UCSD-AML1 (cell line): ENCODE results near the gene NLRP7.
"Not testable (repeated sequence)": the region's sequence is repeated elsewhere in the genome, so short reads cannot be mapped to it uniquely, and the experiment has no call there.

ENCODE experiments used
- DNase-seq: peaks from one replicate; lab custom pipeline; 2025; ENCODE audit not compliant: unreplicated experiment; lab: John Stamatoyannopoulos, UW

The NLRP7 gene

DNA sequence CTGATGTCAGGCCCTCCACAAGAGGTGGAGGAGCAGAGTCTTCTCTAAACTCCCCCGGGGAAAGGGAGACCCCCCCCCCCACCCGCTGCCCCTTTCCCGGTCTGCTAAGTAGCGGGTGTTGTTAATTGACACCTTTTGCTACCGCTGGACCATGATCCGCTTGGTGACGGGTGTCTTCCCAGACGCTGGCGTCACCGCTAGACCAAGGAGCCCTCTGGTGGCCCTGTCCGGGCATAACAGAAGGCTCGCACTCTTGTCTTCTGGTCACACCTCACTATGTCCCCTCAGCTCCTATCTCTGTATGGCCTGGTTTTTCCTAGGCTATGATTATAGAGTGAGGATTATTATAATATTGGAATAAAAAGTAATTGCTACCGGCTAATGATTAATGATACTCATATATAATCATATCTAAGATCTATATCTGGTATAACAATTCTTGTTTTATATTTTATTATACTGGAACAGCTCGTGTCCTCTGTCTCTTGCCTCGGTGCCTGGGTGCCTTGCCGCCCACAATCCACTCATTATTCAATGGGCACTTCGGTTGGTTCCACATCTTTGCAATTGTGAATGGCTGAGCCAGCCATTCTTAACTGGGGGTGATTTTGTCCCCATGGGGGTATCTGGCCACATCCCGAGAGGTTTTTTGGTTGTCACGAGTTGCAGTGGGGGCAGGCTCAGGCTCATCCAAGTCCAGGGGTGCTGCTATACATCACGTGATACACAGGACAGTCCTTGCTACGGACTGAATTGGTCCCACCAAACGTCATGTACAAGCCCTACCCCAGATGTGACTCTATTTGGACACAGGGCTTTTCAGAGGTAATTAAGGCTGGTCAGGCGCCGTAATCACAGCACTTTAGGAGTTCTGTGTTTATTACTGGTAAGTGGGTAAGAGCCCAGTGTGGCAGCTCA is 27.4 kb downstream of the NLRP7 start:
- DNase-seq, result not testable (repeated sequence)

DNA sequence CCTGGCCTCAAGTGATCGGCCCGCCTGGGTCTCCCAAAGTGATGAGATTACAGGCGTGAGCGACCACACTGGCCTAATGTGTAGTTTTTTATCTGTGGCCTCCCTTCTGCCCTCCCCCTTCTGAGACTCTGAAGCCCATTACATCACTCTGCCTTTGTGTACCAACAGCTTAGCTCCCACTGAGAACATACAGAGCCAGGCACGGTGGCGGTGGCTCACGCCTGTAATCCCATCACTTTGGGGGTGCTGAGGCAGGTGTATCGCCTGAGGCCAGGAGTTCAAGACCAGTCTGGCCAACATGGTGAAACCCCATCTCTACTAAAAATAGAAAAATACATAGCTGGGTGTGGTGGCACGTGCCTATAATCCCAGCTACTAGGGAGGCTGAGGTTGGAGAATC is 28.8 kb downstream of the NLRP7 start:
- no peak for DNase-seq

DNA sequence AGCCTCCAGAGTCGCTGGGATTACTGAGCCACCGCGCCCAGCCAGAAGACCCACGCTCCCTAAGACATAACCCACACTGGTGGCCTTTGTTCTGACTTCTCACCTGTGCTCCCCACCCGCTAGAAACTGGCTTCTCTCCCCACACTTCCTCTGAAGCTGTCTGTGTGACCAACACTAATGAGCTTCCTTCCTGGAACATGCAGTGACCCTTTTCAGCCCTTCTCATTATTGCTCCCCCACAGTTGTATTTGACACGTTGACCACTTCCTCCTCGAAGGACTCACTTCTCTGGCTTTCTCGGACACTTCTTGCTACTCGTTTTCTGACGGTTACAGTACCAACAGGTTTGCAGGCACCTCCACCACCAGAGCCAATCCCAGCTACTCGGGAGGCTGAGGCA is 30.5 kb downstream of the NLRP7 start:
- peak; percentile 28 for DNase-seq

- DNase-seq, result not testable (repeated sequence)
These were observed 39.4 kb downstream of the NLRP7 start for GRCh38 chr19:54907899-54908298.

GRCh38 chr19:54906819-54907218 is 40.5 kb downstream of the NLRP7 start:
- DNase-seq, result no peak

- no peak for DNase-seq
These were observed 41.4 kb downstream of the NLRP7 start, which contains the start of gene NCR1 for GRCh38 chr19:54905803-54906511. Gene NCR1 (plus strand): TSS chr19:54906148. CDS start chr19:54906188, 40 bp downstream.

DNA sequence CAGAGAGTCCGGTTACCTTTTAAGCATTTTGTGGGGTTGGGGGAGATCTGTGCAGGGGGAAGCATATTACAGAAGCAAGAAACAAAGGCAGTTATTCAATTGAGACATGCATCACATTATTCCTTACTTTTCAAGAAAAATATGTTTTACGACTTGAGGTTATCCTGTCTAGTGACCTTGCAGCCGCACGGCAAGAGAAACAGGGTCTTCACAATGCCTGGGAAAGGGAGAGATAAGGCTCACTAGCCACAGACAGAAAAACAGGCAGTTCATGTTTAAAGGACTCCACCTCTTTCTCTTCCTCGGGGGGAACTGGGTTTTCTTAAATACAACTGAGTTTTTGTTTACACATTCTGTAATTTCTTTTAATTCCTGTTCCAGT is 41.9 kb downstream of the NLRP7 start:
- no peak for DNase-seq

DNA sequence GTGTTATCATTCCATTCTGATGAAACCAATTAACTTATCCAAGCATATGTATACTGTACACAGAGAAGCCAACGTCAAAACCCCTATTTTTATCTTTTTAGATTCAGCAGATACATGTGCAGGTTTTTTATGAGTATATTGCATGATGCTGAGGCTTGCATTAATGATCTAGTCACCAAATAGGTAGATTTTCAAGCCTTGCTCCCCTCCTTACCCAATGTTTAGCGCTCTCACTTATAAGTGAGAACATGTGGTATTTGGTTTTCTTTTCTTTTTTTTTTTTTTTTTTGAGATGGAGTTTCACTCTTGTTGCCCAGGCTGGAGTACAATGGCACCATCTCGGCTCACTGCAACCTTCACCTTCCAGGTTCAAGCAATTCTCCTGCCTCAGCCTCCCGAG is 43.1 kb downstream of the NLRP7 start:
- not testable (repeated sequence) for DNase-seq

DNA sequence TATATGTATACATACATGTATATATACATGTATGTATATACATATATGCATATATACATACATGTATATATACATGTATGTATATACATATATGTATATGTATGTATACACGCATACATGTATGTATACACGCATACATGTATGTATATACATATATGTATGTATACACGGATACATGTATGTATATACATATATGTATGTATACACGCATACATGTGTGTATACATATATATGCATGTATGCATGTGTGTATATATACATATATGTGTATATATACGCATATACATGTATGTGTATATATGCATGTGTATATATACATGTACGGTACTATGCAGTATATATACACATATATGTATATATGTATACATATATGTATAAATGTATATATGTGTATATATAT is 44.0 kb downstream of the NLRP7 start:
- no peak for DNase-seq

DNA sequence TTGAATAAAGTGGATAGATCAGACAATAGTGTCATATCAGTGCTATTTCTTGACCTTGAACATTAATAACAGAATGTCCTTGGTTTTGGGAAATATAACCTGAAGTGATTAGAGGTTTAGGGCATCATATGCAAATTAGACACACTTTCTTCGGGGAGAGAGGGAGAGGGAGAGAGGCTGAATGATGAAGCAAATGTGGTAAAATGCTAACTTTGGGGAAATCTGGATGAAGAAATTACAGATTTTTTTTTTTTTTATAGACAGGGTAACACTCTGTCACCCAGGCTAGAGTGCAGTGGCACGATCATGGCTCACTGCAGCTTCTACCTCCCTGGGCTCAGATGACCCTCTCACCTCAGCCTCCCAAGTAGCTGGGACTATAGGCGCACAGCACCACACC is 45.3 kb downstream of the NLRP7 start:
- DNase-seq, result no peak

DNA sequence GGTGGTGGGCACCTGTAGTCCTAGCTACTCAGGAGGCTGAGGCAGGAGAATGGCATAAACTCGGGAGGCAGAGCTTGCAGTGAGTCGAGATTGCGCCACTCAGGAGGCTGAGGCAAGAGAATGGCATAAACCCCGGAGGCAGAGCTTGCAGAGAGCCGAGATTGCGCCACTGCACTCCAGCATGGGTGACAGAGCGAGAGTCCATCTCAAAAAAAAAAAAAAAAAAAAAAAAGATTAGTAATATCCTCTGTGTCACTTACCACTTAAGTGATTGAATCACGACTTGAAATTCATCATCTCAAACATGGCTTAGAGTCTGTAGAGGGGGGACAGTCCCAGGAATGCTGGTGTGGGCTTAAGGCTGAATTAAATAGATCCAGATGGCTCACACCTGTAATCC is 46.2 kb downstream of the NLRP7 start:
- not testable (repeated sequence) for DNase-seq

- not testable (repeated sequence) for DNase-seq
These were observed 47.7 kb downstream of the NLRP7 start for GRCh38 chr19:54899646-54900045.

DNA sequence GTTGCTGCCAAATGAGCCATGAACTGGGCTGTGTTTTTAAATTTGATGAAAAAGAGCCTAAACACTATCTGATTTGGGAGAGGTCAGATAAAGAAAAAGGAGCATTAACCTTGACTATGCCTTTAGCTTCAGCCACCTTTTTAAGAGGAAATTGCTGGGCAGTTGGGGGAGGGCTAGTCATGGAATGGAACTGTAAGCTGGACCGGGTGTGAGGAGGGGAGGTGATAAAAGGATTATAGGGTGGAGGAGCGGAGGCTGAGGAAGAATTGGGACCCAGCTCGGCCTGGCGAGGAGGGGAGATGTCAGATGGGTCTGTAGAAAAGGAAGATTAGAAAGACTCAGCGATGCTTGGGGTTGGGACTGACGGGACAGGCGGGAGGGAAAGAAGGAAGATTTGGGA is 48.6 kb downstream of the NLRP7 start:
- not testable (repeated sequence) for DNase-seq

DNA sequence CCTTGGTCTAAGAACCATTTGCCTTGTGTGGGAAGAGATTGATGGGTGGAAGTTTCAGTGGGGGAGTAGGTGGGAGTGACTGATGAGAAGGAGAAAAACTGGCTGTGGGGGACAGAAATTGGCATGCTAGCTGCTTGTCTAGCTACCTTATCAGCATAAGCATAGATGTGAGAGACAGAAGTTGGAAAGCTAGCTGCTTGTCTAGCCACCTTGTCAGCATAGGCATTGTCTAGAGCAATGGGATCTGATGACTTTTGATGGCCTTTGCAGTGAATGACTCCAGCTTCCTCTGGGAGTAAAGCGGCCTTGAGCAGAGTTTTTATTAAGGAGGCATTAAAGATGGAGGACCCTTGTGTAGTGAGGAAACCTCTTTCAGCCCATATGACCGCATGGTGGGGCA is 51.3 kb downstream of the NLRP7 start:
- DNase-seq, result no peak

DNA sequence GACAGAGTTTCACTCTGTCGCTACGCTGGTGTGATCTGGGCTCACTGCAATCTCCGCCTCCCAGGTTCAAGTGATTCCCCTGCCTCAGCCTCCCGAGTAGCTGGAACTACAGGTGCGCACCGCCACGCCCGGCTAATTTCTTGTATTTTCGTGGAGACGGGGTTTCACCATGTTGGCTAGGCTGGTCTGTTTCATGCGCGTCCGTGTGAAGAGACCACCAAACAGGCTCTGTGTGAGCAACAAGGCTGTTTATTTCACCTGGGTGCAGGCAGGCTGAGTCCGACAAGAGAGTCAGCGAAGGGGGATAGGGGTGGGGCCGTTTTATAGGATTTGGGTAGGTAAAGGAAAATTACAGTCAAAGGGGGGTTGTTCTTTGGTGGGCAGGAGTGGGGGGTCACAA is 53.2 kb downstream of the NLRP7 start:
- DNase-seq, result not testable (repeated sequence)

DNA sequence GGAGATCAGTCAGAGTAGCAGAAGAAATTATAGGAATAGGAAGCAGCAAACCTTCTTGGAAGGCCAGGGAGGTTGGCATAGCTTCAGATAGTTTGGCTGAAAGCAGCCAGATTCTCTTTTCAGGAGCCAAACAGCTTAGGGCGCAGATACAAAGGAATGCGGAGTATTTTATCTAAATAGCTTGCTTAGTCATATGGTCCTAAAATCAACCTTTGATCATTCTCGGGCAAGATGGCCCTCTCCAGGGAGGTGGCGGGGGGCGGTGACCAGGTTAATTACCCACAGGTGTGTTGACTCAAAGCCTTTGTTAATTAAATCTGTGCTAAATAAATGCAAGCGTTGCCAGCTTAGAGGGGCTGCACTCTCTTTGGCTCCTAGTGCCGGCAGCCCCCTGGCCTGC is 53.9 kb downstream of the NLRP7 start:
- no peak for DNase-seq

DNA sequence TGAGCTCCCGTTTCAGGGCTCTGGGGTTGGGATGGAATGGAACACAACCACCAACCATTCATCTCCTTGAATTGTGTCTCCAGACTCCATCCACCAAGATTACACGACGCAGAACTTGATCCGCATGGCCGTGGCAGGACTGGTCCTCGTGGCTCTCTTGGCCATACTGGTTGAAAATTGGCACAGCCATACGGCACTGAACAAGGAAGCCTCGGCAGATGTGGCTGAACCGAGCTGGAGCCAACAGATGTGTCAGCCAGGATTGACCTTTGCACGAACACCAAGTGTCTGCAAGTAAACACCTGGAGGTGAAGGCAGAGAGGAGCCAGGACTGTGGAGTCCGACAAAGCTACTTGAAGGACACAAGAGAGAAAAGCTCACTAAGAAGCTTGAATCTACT is 57.8 kb downstream of the NLRP7 start:
- DNase-seq, result no peak

GRCh38 chr19:54888239-54888638 is 59.1 kb downstream of the NLRP7 start:
- DNase-seq, result no peak

DNA sequence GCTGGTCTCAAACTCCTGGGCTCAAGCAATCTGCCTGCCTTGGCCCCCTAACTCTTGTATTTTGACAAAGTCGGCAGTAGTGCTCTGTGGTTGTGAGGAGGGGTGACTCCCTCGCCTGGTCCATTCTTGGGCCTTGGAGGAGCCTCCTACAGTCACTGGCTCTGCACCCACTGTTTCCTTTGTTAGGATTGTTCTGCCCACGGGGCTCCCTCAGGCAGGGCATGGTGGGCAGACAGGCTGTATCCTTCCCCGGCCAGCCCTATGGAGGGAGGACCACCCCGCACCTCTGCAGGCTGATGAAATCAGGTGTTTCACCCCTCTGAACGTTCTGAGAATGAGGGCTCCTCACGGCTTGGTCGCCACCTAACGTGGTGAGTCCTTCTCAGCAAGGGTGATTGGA is 64.1 kb downstream of the NLRP7 start:
- DNase-seq, result no peak

DNA sequence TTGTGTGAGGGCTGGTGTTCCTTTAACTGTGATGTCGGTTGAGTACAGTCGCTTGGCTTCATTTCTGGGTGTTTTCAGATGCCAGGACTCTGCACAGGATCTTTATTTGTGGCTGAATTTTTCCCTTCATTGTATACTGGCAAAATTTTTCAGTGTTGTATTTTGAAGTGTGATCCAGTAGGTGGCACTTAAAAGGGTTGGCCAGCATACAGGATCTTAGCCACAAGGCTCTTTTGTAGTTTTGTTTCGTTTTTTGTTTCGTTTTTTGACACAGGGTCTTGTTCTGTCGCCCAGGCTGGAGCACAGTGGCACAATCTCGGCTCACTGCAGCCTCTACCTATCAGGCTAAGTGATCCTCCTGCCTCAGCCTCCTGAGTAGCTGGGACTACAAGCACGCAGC is 64.6 kb downstream of the NLRP7 start:
- no peak for DNase-seq

- no peak for DNase-seq
These were observed 65.4 kb downstream of the NLRP7 start for GRCh38 chr19:54881884-54882283.

DNA sequence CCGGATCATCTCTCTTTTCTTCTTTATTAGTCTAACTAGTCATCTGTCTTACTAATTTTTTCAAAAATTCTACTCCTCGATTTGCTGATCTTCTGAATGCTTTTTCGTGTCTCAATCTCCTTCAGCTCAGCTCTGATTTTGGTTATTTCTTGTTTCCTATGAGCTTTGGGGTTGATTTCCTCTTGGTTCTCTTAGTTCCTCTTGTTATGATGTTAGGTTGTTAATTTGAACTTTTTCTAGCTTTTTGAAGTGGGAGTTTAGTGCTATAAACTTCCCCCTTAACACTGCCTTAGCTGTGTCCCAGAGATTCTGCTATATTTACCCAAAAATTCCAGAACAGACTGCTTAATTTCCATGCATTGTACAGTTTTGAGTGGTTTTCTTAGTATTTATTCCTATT is 69.9 kb downstream of the NLRP7 start:
- no peak for DNase-seq
